Astrocyte (in vitro differentiated cells and primary cell): ENCODE data around the gene CTNNB1.

Experiments
- CTCF ChIP-seq: IDR thresholded peaks from 2 replicates; pipeline ENCODE4 v1.5.1; 2011; ENCODE audit warnings: low read depth, mild to moderate bottlenecking, inconsistent platforms, low read length, moderate library complexity; ENCODE audit not compliant: insufficient read depth
- EZH2 ChIP-seq: IDR thresholded peaks from 2 replicates; pipeline ENCODE4 v1.6.1; 2012; ENCODE audit warnings: mild to moderate bottlenecking, low read length, inconsistent platforms; ENCODE audit not compliant: insufficient read depth

- TF ChIP-seq CTCF (no peak), EZH2 (no peak)
Measured at GRCh38 chr3:41194701-41195100, 4.6 kb upstream of the CTNNB1 start.
